Measurements from ENCODE around the gene CPA4. TPM values are rescaled to one million over a fixed set of nuclear protein-coding genes. Genes with fewer than 3 reads are reported as not detected.

The CPA4 gene
- total RNA-seq, 1 donor from 2014 or later: not detected

DNA sequence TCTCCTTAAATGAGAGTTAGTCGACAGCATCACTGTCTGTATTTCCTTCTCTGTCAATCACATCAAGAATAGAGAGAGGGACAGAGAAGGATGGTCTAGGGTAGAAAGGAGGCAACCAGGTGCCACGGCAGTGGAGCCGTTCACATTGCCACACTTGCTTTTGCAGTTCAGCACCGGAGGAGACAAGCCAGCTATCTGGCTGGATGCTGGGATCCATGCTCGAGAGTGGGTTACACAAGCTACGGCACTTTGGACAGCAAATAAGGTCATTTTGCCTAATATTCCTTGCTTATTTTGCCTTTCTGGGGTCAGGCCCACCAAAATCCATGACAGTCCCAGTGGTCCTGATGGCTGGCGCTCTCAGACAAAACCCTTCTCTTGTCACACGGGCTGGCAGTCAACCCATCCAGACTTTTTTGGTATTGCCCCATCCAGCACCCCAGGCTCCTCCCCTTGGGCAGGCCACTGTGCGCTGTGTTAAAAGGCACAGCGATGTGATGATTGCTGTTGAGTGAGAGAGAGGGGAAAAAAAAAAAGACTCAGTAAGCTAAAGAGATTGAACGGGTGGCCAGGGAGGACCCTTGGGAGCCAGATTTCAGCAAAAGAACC, 17.9 kb upstream of the CPA4 start:
- no peak for DNase-seq (ENCODE audit: low spot score)

DNA sequence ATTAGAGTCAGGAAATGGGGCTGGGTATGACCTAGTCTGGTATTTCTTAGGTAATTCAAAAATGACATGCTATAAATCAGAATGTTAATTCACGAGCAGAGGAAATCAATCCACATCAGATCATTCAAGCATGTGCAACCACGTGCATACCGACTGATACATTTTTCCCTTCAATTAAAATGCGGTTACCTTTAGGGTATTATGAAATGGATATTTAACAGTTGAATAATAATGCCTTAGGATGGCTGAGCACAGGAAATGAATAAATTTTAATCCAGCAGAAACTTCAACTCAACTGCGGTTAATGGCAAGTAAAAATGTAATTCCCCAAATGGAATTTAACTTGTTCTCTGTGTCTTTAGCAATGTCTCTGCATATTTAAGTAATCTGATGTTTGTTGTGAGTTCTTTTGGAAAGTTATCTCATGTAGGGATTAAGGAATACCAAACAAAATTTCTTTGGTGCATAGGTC, 17.1 kb upstream of the CPA4 start:
- DNase-seq (ENCODE audit: low spot score): no peak

DNA sequence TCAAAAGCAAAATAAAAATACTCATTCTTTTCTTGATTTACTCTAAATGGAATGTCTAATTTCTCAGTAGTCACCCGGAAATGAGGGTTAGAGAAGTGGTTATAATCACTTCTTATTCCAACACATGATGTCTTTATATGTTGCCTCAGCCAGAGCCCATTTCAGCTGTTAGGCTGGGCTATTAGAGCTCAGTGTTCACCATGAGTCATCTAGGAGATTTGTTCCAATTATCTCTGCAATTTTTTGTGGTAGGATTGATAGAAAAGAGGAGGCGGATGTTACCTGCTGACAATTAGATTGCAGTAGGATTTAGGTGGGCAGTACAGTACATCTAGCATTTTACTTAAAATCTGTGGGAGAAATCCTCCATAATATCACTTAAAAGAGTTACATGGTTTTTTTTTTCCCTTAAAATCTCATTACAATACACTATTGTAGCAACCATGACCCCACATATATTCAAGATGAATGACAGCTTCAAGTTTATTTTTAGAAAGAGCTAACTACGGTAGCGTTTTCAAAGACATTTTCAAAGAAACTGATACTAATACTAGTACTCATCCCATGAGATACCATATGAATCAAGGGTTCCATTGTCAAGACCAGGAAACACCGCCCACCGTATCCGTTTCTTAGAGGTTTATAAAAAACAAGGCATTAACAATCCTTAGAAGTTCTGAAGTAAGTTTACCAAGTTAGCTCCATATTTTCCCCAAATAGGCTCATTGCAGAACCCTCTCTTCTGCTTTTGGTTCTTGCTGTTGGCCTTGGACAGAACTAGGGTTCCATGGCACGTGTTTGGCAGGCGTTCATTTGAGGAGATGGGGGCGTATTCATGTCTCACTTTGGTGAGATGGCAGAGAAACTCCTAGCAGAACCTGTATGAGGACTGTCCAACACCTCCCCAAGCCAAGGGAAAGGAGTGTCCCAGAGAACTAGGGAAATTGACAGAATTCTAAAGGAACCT, 15.9 kb upstream of the CPA4 start:
- no peak for DNase-seq (ENCODE audit: low spot score)

DNA sequence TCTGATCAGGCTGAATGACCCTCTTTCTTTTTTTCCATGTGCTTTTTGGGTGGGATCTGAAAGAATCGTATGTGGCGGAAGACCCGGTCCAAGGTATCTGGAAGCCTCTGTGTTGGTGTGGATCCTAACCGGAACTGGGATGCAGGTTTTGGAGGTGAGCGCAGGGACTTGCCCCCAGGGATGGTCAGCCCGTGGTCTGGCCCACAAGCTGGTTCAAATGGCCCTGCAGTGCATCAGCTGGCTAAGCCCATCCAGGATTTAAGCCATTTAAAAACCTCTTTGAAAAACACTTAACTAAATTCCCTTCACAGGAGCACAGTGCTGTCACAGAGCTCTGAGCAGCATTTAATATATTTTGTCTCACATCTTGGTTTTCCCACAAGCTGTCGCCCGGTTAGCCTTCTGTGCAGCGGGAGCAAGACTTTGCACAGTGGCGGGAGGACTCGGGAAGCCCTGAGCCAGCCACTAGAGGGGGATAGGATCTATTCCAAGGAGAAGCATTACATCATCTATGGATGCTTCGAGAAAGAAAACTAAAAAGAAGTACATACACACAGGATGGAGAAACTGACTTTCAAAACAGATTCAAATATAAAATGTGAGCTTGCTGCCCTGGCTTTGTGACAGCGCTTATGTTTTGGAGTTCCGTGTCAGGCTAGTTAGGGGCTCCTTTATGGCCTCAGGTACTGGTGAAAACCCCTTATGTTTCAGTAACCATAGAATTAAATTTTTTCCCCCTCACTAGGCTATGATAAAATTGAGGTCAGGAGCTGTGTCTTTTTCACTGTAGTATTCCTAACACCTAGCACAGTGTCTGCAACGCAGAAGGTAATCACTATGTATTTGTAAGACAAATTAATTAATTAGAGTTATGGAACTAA, 15.0 kb upstream of the CPA4 start:
- DNase-seq (ENCODE audit: low spot score): no peak

DNA sequence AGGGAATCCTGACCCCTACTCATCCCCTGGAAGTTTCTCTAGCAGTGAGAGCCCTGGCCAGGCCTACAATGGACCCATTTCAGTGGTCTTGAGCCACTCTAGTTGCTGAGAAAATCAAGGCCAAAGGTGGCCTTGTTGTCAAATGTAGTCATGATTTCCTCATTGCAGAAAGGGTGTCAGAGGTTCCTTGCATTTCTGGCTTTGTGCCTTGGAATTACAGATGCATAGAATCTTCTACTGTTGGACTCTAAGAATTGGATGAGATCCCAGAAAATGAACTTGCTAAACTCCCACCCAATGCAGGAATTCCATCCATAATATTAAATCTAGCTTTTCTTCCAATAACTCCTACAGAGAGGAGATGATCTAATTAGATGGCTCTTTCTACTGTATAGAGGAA, 14.1 kb upstream of the CPA4 start:
- peak; percentile 17 for DNase-seq (ENCODE audit: low spot score)

DNA sequence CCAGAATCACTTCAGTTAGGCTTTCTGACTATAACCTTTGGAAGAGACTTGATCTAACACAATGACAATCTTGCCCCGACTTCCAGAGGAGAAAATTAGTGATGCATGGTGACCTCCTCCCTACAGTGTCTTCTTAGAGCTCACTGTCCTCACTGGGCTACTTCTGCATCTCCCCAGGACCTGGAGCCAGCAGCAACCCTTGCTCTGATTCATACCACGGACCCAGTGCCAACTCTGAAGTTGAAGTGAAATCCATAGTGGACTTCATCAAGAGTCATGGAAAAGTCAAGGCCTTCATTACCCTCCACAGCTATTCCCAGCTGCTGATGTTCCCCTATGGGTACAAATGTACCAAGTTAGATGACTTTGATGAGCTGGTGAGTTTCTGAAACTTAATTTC, 13.7 kb upstream of the CPA4 start:
- peak; percentile 15 for DNase-seq (ENCODE audit: low spot score)

DNA sequence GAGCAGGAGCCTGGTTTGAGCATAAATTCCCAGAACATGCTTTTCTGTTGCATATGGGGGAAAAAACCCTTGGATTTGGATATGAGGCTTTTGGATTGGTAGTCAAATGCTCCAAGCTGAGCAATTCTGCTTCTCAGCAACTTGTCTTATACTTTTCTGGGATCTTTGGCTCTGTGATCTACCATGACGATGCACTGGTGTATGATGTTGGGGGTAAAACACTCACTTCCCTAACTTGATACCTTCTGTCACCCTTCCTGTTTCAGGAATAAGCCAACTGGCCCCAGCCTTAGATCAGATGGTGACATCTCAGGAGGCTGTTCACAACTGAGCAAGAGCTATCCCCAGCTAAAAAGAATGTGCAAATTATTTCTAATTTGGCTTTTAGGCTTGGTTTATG, 13.1 kb upstream of the CPA4 start:
- DNase-seq (ENCODE audit: low spot score): no peak

DNA sequence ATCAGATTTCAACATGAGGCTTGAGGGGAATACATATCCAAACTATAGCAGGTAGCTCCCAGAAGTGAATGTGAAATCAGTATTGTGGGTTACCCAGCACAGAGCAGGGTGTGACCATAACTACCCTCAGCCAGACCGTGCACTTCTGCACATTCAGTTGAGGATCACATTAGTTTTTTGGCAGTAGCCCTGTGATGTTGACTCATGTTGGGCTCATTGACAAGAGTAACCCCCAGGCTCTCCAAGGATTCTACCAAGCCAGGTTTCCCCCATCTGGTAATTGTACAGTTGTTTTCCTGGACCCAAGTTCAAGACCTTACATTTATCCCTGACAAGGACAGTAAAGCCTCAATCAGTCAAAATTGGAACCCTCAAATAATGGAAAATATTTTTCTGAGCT, 11.7 kb upstream of the CPA4 start:
- DNase-seq (ENCODE audit: low spot score): no peak

DNA sequence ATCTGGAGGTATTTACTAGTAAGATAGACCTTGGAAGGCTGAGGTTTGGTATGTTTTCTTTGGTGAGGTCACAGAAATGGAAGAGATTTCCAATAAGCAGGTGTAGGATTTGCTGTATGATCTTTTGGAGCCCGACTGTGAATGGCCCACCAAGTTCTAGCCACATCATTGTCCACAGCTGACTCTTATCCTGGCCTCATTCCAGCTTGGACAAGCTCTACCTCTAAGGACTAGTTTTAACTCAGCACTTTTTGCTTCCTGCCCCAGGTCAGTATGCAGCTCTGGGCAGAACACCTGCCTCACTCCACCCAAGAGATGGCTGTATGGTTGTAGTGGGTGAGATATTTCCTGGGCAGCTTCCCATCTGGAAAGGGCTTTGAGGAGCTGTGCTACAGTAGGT, 6.1 kb upstream of the CPA4 start:
- no peak for DNase-seq (ENCODE audit: low spot score)

DNA sequence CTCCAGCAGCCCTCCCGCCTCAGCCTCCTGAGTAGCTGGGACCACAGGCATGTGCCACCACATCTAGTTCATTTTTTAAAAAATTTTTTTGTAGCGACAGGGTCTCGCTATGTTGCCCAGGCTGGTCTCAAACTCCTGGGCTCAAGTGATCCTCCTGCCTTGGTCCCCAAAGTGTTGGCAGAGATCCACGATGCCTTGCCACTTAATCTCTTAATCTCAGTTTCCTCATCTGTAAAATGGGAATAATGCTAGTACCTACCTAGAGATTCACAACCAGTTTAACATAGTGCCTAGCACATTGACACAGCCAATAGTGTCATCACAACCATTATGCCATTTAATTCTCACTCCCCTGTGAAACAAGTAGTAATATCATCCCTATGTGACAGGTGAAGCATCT, 4.8 kb upstream of the CPA4 start:
- DNase-seq (ENCODE audit: low spot score): no peak

DNA sequence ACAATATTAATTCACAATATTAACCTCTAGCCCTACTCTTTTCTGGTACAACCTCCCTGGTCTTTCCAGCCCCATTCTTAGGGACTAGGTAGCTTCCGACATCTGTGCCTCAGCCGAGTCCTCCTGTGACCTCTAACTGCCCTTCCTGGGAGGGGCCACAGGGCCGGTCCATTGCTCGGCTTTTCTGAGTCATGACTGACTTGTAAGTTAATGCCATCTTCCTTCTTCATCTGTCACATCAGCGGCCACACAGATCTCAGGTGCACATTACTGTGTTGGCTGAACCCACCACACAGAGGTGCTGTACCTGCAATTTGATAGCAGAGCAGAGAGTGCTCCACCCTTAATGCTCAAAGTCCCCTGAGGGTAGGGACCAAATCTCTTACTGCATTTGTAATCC, 4.1 kb upstream of the CPA4 start:
- no peak for DNase-seq (ENCODE audit: low spot score)

DNA sequence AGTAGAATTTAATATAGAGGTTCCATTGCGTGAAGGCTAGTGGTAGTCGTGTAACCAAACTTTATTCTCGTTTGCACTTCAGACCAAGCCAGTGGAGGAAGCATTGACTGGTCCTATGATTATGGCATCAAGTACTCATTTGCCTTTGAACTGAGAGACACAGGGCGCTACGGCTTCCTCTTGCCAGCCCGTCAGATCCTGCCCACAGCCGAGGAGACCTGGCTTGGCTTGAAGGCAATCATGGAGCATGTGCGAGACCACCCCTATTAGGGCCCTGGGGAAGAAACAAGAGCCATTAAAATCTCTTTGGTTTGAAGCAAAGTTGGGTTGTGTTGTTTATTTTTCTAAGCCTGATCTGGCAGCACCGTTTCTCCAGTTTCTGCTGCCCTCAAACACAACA, 3.5 kb upstream of the CPA4 start:
- no peak for DNase-seq (ENCODE audit: low spot score)

DNA sequence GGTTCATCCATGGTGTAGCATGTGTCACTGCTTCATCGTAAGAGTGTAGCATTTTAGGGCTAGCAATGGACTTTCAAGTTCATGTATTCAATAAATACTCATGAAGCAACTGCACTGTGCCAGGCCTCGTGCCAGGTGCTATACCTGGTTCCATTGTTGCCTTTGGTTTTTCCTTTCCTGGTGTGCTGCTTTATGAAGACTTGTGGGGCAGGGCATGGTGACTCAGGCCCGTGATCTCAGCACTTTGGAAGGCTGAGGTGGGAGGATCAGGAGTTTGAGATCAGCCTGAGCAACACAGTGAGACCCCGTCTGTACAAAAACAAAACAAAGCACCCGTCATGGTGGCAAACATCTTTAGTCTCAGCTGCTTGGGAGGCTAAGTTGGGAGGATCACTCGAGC, 2.2 kb upstream of the CPA4 start:
- DNase-seq (ENCODE audit: low spot score): no peak

DNA sequence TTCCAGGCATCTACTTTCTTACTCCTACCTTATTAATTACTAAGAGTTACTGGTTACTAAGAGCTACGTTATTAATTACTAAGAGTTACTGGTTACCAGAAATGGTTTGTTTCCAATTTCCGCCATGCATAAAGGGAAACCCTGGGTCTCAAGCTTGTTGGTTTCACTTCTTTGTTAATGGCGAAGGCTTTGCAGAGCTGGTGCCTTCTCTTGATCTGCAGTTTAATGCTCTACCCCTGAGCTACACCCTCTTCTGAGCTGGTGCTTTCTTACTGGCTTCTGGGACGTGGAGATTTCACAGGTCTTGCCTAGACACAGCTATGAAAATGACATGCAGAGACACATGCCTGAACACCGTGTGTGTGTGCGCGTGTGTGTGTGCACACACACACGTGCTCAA, 560 bp downstream of the CPA4 start:
- no peak for DNase-seq (ENCODE audit: low spot score)

DNA sequence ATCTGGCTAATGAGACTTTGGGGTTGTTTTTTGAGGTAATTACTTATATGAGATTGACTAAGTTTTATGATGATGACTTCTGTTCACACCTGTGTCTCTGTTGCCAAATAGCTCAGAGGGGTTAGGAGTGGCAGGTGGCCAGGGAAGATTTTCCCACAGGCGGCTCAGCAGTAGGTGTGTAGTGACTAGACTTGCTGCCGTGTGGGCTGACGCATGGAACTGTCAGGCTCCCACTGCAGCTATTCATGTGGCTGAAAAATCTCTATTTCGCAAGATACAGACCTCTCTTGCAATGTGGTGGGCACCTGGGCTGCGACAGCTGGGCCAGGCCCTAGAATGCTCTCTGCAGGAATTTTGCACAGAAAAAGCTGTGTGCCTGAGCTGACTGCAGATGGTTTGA, 1.4 kb downstream of the CPA4 start:
- DNase-seq (ENCODE audit: low spot score): no peak

DNA sequence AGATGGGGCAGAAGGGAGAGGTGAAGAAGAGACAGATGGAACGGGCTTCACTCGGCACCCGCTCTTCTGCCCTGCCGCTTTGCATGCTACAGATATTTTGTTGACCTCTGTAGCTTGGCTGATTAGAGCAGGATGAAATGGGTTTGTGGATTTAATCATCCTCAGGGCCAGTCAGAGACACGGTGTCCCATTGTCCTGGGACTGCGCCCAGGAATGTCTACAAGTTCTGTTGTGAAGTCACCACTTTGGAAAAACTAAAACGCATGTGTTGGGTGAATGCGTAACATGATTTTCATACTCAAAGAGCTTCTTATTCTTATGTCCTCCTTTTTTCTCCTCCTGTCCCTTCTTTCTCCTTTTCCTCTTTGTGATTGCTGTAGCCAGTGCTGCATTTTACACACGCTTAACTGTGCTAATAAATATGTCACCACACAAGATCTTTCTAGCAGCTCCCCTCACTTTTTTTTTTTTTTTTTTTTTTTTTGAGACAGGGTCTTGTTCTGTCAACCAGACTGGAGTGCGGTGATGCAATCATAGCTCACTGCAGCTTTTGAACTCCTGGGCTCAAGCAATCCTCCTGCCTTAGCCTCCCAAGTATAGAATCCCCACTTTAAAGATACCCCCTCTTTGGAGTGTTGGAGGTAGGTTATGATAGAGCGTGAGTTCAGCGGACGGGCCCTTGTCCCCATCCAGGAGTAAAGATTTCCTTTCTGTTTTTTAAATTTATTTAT, 3.4 kb downstream of the CPA4 start:
- DNase-seq (ENCODE audit: low spot score): no peak

DNA sequence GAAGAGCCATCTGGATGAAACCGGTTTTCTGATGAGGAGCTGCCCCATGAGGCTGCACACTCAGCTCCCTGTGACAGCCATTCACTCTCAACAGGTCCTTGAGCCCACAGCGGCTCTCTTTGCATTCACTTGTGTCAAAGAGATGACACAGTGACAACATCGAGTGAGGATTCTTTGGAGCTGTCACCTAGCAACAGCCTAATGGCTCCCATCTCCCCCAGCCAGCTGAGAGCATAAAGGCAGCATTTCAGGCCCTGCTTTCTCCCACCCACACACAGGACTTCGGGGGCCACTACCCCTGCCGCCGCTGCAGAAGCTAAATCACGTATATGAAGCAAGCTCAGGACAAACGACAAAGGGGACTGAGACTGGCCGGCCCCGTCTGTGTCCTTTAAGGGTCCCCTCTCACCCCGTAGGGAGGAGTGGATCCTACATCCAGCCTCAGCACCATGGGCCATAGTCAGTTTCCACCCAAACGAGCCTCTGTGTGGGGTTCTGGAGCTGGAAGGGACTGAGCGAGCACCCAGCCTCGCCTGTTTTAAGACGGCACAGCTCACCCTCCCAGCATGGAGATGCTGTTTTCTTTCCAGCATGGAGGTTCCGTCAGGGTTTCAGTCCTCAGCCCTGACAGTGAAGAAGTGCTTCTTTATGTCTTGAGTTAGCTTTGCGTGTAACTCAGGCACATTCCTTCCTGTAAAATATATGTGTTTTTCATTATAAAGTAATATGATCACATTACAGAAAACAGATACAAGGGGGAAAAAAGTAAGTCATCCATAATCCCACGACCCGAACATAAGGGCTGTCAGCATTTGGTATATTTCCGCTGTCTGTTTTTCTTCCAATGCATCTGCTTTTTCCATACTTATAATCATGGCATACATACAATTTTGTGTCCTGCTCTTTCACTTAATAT, 4.9 kb downstream of the CPA4 start:
- DNase-seq (ENCODE audit: low spot score): no peak

DNA sequence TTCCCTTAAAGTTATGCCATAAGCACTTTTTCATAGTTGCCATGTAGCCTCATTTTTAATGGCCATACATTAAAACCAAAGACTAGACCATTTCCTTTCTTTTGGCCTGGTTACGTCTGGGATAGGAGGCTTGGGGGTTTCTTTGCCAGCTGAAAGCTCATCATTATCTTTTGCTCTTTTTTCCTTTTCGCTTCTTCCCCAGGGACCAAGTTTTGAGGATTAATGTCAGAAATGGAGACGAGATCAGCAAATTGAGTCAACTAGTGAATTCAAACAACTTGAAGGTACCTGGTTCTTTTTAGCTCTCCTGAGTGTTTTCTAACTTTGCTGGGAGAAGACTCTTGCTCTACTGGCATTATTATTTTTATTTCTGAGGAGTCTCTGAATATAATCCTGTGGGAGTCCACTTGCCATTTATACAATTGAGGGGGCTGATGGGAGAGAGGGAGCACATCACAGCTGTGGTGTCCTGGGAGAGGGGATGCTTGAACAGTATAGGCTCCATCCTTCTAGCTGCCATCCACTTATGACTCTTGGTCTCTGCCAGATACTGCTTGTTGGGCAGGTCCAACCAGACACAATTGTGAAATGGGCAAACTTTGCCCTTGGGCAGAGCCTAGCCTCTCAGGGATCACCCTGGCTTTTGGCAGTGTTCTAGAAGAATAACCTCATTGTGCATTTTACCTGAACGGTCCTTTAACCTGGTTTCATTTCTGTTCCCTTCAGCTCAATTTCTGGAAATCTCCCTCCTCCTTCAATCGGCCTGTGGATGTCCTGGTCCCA, 5.8 kb downstream of the CPA4 start:
- no peak for DNase-seq (ENCODE audit: low spot score)

DNA sequence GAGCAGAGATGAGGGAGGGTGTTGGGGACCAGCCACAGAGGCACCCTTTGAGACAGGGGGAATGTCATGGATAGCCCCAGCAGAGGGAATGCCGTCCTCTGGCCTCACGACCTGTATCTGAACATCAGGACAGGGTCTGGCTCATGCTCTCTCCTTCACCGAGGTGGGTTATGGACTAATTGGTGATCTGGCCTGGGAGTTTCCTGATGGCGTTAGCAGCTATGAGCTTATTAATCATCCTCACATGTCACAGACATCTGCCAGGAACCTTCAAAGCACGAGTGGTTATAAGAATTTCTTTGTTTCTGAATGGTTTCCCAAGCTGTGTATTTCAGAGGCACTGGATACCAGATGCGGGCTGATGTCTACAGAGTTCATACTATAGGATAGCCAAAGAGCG, 6.9 kb downstream of the CPA4 start:
- DNase-seq (ENCODE audit: low spot score): no peak

Measured in ureter (tissue), 1 donor.